Natural killer cell (primary cell): ENCODE data around the gene CTDSP2. TPM values are rescaled to one million over a fixed set of nuclear protein-coding genes. Genes with fewer than 3 reads are reported as not detected.
A peak's percentile ranks its signal among the peaks of the same experiment; 100 is the strongest.

ENCODE experiments used
- ATAC-seq, 3 donors: fragments of 150-1000 bp in 2 of 3; fragments of 200-7000 bp in 1 of 3; cut with Tn5 transposase; 1 replicate in 1 of 3; 2 replicates in 2 of 3; pipeline ENCODE4 v1.10.0; 2021; ENCODE audit warnings: mild to moderate bottlenecking in 2 of 3, moderate library complexity in 2 of 3
- DNase-seq, 2 donors: peaks; one replicate each; pipeline versions ENCODE4 v3.0.0 to v3.0.0-alpha.2; 2013 to 2021; ENCODE audit warnings: mixed read lengths in 1 of 2
- H3K27ac ChIP-seq: one replicate; pipeline ENCODE4 v1.5.1; 2013; ENCODE audit warnings: mild to moderate bottlenecking, low read length
- H3K27me3 ChIP-seq: one replicate; pipeline ENCODE4 v1.6.1; 2013; ENCODE audit warnings: low read length; ENCODE audit not compliant: control insufficient read depth, insufficient read depth
- H3K36me3 ChIP-seq: one replicate; pipeline ENCODE4 v1.6.1; 2013; ENCODE audit warnings: low read length; ENCODE audit not compliant: control insufficient read depth, insufficient read depth
- H3K4me1 ChIP-seq: one replicate; pipeline ENCODE4 v1.6.1; 2013; ENCODE audit warnings: low read length; ENCODE audit not compliant: control insufficient read depth, insufficient read depth
- H3K4me3 ChIP-seq: one replicate; pipeline ENCODE4 v1.5.1; 2013; ENCODE audit warnings: low read length
- H3K9me3 ChIP-seq: one replicate; pipeline ENCODE4 v1.6.1; 2013; ENCODE audit warnings: low read length; ENCODE audit not compliant: control insufficient read depth, insufficient read depth
- H3K27ac Mint-ChIP-seq, 2 donors: one replicate each; pipeline ENCODE4 v1.8.0; 2022; ENCODE audit warnings: mild to moderate bottlenecking in 2 of 2, mixed read lengths in 2 of 2, moderate library complexity in 1 of 2
- H3K27me3 Mint-ChIP-seq, 2 donors: one replicate each; pipeline ENCODE4 v1.8.0; 2022; ENCODE audit warnings: low read depth in 2 of 2, mixed read lengths in 2 of 2
- H3K36me3 Mint-ChIP-seq: one replicate; pipeline ENCODE4 v1.8.0; 2022; ENCODE audit warnings: mixed read lengths
- H3K4me1 Mint-ChIP-seq, 2 donors: one replicate each; pipeline ENCODE4 v1.8.0; 2022; ENCODE audit warnings: mixed read lengths in 2 of 2
- H3K4me3 Mint-ChIP-seq: one replicate; pipeline ENCODE4 v1.8.0; 2022; ENCODE audit warnings: mild to moderate bottlenecking, moderate library complexity, mixed read lengths
- H3K9me3 Mint-ChIP-seq, 2 donors: one replicate each; pipeline ENCODE4 v1.8.0; 2022; ENCODE audit warnings: mixed read lengths in 2 of 2
- WGBS: methylation state at CpG from one replicate; pipeline ENCODE4 v1.1.7; 2013; ENCODE audit warnings: missing lambda C conversion rate; ENCODE audit not compliant: insufficient coverage; 5-methylcytosine and 5-hydroxymethylcytosine counted together
- intact Hi-C: fragments of 100-400 bp; cut with micrococcal nuclease; formaldehyde crosslinking; loops from one replicate; pipeline ENCODE4 v1.14.2; 2022
- total RNA-seq, 4 donors: library from RNA; stranded (reverse); fragments of 120-200 nt in 1 of 4; gene quantifications; one replicate each; pipeline versions ENCODE4 v1.2.3 to v1.2.4, GENCODE V29; 2013 to 2022
- TF ChIP-seq, protein P1 (sequence below): fragments of 200-600 bp; IDR thresholded peaks from one replicate; pipeline ENCODE4 v1.8.0; 2022; ENCODE audit warnings: antibody characterized with exemption

CTDSP2 gene
- total RNA-seq, 3 donors from 2014 or later (not counting 1 experiment from before 2014, with no cell fraction given) = 93.8 to 135 (median 123) TPM

DNA sequence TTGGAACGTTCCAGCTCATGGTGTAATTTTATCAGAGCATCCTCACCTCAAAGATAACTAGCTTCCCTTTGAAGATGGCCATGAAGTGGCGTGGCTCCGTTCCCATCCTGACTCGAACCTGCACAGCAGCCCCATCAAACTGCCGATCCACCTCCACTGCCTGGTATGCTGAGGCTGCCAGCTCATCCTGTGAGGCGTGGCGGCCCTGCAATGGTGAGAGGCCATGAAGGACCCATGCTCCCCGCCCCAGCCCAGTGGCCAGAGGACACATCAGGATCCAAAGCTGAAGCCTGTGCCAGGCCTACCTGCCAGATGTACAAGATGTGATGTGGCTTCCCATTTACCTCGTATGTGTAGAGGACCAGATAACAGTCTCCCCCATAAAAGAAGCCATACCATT lies 39.2 kb downstream of the CTDSP2 start:
- no peaks in the 10 kb centered on the region for H3K9me3 ChIP-seq
- peaks cover 17% of the 10 kb centered on the region for H3K36me3 ChIP-seq
- H3K4me1 ChIP-seq = no peaks in the 10 kb centered on the region
- no peak overlapping the region for H3K27ac ChIP-seq
- Mint-ChIP-seq H3K36me3 (peaks cover 6% of the 10 kb centered on the region), H3K9me3 (no peaks in the 10 kb centered on the region), H3K27ac (no peak overlapping the region), H3K27me3 (no peaks in the 10 kb centered on the region), H3K4me3 (no peak overlapping the region), H3K4me1 (no peaks in the 10 kb centered on the region)
- no peak for ATAC-seq
- H3K27me3 ChIP-seq = no peaks in the 10 kb centered on the region
- WGBS = 92% methylated on average over 9 of the region's 9 CpGs
- DNase-seq = no peak
- TF ChIP-seq, protein P1, sequence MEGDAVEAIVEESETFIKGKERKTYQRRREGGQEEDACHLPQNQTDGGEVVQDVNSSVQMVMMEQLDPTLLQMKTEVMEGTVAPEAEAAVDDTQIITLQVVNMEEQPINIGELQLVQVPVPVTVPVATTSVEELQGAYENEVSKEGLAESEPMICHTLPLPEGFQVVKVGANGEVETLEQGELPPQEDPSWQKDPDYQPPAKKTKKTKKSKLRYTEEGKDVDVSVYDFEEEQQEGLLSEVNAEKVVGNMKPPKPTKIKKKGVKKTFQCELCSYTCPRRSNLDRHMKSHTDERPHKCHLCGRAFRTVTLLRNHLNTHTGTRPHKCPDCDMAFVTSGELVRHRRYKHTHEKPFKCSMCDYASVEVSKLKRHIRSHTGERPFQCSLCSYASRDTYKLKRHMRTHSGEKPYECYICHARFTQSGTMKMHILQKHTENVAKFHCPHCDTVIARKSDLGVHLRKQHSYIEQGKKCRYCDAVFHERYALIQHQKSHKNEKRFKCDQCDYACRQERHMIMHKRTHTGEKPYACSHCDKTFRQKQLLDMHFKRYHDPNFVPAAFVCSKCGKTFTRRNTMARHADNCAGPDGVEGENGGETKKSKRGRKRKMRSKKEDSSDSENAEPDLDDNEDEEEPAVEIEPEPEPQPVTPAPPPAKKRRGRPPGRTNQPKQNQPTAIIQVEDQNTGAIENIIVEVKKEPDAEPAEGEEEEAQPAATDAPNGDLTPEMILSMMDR = no peak
- no peak overlapping the region for H3K4me3 ChIP-seq
- intact Hi-C loops = no loop called here

DNA sequence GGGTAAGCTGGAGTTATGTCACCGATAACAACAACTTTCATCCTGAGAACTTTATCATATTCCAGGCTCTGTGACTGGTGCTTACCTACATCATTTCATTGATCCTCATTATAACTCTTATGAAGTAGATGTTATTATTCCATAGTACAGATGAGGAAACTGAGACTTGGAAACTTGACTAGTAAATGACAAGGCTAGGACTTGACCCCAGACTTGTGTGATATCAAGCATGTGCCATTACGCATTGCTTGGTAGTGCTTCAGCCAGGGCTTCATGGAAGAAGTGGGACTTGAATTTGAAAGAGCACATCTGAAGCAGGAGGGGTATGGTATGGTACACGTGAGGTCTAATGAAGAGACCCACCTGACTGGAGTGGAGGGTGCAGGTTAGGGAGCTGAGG lies 39.9 kb downstream of the CTDSP2 start:
- Mint-ChIP-seq H3K4me1 (no peaks in the 10 kb centered on the region), H3K36me3 (peaks cover 7% of the 10 kb centered on the region), H3K27ac (no peak overlapping the region), H3K27me3 (no peaks in the 10 kb centered on the region), H3K9me3 (no peaks in the 10 kb centered on the region), H3K4me3 (no peak overlapping the region)
- Histone ChIP-seq H3K4me3 (no peak overlapping the region), H3K9me3 (no peaks in the 10 kb centered on the region), H3K36me3 (peaks cover 20% of the 10 kb centered on the region), H3K27me3 (no peaks in the 10 kb centered on the region), H3K27ac (no peak overlapping the region), H3K4me1 (no peaks in the 10 kb centered on the region)
- DNase-seq (no peak), ATAC-seq (no peak)
- WGBS = 96% methylated on average over 2 of the region's 3 CpGs
- intact Hi-C loops = no loop called here
- TF ChIP-seq, protein P1 = no peak

- peaks cover 0 to 6% of the 10 kb centered on the region in 2 donors for H3K4me1 Mint-ChIP-seq
- ATAC-seq = no peak
- Histone ChIP-seq H3K9me3 (no peaks in the 10 kb centered on the region), H3K4me3 (no peak overlapping the region), H3K36me3 (peaks cover 29% of the 10 kb centered on the region), H3K27me3 (no peaks in the 10 kb centered on the region), H3K27ac (no peak overlapping the region), H3K4me1 (no peaks in the 10 kb centered on the region)
- peak in 1 of 2 donors; percentile 57 for DNase-seq
- intact Hi-C loops = loop anchor here (1.0 kb wide), 1 partner anchor 102 kb away; no protein-coding TSS in a partner anchor
- TF ChIP-seq, protein P1 = peak; percentile 63
- H3K36me3 Mint-ChIP-seq = peaks cover 7% of the 10 kb centered on the region
- no peaks in the 10 kb centered on the region for H3K27me3 Mint-ChIP-seq
- no peak overlapping the region for H3K27ac Mint-ChIP-seq
- H3K9me3 Mint-ChIP-seq = no peaks in the 10 kb centered on the region
- no peak overlapping the region for H3K4me3 Mint-ChIP-seq
- 87% methylated on average over 9 of the region's 9 CpGs for WGBS
Observed at GRCh38 chr12:57803319-57803893, 43.1 kb downstream of the CTDSP2 start.

DNA sequence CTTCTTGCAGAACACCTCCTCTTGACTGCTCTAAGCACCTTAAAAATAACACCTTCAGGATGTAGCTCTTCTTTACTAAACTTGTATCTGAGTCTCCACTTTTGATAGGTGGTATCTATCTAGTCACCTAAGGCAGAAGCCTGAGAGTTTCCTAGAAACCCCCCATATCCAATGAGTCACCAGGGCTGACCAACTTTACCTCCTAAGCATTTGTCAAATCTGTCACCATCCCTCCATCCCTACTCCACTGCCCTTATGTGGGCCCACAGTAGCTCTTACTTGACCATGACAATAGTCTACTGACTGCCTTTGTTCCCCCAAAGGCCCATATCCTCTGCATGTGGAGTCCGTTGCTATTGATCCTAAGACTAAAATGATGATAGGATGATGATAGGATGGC lies 43.9 kb downstream of the CTDSP2 start:
- no peak overlapping the region for H3K27ac Mint-ChIP-seq
- intact Hi-C loops = loop anchor here (1.0 kb wide), 1 partner anchor 103 kb away; no protein-coding TSS in a partner anchor
- peaks cover 0 to 6% of the 10 kb centered on the region in 2 donors for H3K4me1 Mint-ChIP-seq
- H3K9me3 ChIP-seq = no peaks in the 10 kb centered on the region
- H3K36me3 ChIP-seq = peaks cover 26% of the 10 kb centered on the region
- no peaks in the 10 kb centered on the region for H3K27me3 ChIP-seq
- no peaks in the 10 kb centered on the region for H3K27me3 Mint-ChIP-seq
- 100% methylated on average over 1 of the region's 1 CpG for WGBS
- H3K36me3 Mint-ChIP-seq = peaks cover 7% of the 10 kb centered on the region
- H3K4me3 ChIP-seq = no peak overlapping the region
- DNase-seq = no peak
- no peak overlapping the region for H3K27ac ChIP-seq
- TF ChIP-seq, protein P1 = no peak
- no peak overlapping the region for H3K4me3 Mint-ChIP-seq
- no peaks in the 10 kb centered on the region for H3K4me1 ChIP-seq
- ATAC-seq = no peak
- no peaks in the 10 kb centered on the region for H3K9me3 Mint-ChIP-seq
